Activated naive CD4-positive, alpha-beta T cell (primary cell): ENCODE data around the gene SPATA46.

ENCODE experiments used
- DNase-seq, 4 experiments: peaks; one replicate each; lab custom pipeline; 2025; lab: John Stamatoyannopoulos, UW

SPATA46 gene

DNA sequence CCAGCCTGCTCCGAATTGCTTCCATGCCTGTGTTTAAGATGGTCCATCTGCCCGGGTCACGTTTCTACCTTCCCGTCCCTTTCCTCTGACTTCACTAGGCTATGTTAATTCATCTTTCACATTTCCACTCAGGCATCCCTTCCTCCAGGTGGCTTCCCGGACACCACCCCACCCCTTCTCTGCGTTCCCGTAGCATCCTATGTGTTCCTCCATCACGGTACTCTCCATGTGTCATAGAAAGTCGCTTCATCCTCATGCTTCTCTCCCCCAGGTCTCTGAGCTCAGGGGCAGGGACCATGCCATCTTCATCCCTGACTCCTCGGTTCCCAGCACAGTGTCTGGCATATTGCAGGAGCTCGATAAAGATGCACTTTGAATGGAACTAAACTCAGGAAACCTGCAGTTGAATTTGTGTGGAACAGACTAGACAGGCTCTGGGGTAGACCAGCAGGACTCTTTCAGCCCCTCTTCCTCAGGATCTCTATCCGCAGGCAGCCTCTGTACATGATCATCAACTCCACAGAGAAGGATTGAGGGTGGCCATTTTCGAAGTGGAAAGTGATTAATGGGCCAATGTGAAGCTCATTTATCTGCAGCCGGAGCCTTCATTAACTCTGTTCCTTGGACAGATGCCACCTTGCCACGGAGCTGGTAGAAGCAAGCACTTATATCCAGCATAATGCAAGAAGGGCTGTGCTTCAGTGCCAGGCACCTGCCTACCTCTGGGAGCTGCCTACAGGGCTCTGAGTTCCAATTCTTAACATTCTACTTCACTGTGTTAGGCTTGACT is 13.9 kb upstream of the SPATA46 start:
- no peak for DNase-seq

DNA sequence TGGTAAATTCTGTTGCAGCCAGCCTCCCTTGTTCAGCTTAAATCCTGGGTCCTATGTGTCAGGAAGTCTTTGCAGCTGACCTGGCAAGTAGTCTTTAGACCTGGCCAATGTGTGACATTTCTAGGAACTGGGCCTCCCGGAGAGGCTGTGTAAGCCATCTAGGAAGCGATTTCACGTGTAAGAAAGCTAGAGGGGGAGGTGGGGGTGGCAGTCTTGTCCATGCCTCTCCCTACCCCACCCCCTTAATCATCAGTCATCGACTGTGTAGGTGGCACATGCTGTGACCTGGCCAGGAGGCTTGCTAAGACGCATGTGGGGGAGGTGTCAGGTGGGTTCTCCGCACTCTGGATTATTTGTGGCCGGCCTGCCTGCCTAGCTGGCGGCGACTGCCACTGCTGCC is 13.3 kb upstream of the SPATA46 start:
- DNase-seq: no peak

DNA sequence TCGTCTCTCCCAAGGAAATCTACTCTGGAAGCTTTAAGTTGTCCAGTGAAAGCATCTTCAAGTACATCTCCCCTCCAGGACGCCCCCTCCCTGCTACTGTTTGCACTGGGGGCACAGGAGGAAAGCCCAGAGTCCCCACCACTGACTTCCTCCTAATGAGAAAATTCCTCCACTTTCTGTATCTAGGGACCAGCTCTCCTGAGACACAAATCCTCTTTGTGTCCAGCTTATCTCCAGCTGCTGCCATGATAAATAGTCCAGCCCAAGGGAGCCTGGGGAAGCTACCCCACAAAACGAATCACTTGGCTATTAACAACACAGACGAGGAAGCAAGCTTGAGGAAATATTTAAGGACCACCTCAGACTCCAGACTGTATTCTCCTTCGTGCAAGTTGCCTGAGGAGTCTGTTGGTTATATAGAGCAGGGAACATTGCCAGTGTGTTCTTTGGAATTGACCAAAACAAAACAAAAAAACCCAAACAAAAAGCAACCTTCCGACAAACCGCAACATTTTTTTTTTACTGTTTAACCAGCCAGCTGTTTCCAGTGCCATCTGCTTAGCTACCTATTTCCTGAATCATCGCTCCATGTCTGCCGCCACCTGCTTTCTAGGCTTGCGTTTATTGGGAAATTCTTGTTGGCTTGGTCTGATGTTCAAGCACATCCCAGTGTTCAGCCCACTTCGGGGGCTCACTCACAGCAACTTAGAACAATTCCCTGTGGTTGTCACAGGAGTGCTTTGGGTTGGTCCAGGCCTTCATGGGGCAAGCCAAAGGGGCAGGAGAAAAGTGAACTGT is 12.6 kb upstream of the SPATA46 start:
- no peak for DNase-seq

DNA sequence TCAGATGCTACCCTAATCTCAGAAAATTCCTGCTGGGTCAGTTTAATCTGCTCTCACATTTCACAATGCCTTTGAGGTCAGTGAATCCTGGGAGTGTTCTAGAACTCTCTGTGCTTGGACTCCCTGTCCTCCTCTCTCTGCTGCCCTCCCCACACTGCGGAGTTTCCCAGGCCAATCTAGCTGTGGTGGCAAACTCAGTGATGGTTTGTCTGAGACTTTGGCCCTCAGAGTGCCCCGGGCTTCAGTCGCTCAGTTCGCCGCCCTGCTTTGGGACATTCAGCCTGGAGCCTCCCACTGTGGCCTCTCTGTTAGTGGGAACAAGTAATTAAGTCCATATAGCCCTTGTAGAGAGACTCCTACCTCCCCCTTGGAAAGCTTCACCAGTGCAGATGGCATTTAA is 12.0 kb upstream of the SPATA46 start:
- DNase-seq: no peak

DNA sequence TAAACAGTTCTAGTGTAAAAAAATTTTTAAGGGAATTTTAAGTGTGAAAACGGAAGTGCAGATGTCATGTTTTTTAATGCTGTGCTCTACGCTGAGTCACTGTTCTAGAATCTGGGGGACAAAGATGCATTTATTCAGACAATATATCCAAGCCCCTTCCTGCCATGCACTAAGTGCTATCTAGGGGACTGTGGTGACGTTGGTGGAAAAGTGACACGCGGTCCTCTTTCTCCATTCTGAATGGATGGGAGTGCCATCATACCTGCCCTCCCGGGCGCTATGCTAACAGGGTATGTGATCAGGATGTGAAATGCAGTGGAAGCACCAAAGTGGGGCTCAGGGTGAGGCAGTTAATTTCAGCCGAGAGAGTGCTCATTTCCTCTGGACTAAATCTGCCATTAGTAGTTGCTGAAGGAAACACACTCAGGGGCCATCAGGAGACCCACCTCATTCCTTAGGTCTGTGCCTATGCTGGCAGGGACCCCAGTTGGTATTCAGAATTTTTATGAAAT is 11.5 kb upstream of the SPATA46 start:
- no peak for DNase-seq

DNA sequence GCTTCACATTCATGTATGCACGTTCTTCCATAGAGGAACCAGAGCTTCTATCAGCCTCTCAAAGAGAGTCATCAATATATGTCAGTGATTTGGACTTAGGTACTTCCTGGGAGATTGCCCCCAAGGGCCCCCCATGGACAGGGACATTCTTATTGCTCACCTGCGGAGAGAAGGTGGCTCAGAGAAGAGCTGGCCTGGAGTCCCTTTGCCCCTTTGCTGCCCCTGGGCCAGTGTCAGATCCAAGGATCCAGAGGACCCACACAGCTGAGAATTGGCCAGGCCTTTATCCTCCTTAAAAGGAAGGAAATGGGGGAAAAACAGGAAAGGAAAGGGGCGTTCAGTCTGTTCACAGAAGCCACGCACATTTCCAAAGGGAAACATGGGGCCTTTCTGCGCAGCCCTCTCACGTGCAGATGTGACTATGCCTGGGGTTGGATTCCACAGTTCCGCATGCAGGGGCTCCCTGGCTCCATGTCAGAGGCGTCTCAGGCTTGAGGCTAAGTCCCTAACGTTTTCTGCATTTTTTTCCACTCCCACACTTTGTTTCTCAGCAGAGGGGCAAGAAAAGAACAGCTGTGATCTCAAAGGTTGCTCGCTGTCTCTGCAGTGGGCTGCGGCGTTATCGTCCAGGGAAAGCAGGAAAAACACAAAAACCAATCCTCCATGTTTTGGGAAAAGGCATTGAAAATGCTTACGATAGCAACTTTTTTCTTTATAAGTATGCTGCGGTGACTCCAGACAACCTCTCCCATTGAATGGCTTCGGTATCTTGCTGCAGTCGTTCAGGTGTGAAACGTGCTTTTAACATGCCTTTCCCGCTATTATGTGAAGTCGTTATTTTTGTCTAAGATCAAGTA is 10.8 kb upstream of the SPATA46 start:
- no peak for DNase-seq

DNA sequence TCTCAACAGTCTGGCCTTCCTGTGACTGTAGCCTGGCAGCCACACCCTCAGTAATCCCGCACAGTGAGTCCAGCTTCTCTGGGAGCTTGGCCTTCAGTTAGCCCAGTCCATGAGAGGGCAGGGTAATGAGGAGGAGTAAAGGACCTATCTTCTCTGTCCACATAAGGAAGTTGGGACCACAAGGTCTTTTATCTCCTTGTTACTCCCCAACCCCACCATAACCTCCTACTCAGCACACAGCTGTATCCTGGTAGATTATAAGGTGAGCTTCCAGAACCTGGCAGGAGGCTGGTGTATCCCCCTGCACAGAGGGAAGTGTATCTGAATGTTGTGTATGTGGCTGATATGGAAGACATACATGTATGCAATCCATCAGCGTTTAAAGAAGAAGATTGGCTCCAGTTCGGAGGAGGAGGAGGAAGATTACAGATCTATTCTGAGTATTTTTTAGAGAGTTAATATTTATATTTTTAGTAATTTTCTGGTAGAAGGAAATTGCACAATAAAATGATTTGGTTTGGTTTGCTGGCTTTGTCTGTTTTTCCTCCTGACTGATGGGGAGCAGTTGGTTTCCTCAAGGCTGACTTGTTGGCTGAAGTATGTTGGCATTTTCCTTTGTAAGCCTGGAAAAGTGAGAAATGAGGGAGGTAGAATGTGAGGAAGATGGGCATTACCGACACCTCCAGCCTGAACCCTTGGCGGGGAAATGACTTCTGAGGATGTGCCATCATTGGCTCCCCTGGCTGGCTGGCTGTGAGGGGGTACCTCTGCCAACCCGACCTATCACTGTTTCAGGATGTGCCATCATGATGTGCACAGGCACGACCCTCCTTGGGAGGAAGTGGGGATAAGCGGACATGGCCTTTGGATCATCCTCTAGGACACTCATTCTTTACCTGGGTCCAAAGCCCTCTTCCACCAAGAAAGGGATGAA is 9.9 kb upstream of the SPATA46 start:
- DNase-seq: no peak

DNA sequence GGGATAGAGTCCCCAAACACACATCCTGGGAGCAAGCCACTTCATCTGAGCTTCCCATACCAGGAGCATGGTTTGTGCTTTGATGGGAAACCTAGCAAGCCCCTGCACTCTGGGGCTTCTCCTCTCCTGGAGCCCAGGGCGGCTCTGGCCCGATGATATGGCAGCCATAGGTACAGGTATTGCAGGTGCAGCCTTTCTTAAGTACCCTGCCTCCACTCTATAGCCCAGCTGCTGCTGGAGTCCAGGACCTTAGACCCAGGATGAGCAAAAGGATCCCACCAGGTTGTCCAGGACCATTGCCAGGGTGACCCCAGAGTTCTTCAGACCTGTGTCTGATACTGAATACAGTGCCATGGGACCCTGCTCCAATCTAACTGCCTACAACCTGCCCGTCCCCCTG is 9.0 kb upstream of the SPATA46 start:
- DNase-seq: no peak

DNA sequence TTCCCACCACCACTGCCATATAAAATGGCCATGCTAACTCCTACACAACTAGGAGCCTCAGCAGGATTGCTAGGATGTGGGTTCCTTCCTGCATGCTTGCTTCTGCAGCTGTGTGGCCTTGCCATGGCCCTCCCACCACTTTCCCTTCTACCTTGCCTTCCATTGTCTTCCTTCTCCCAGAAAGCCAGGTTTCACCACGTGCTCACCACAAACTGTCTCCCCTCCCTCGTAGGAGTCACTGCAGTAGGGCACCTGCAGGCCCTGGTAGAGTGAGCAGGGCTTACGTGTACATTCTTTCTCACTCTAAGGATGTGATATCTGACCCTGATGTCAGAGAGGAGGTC is 8.6 kb upstream of the SPATA46 start:
- no peak for DNase-seq

DNA sequence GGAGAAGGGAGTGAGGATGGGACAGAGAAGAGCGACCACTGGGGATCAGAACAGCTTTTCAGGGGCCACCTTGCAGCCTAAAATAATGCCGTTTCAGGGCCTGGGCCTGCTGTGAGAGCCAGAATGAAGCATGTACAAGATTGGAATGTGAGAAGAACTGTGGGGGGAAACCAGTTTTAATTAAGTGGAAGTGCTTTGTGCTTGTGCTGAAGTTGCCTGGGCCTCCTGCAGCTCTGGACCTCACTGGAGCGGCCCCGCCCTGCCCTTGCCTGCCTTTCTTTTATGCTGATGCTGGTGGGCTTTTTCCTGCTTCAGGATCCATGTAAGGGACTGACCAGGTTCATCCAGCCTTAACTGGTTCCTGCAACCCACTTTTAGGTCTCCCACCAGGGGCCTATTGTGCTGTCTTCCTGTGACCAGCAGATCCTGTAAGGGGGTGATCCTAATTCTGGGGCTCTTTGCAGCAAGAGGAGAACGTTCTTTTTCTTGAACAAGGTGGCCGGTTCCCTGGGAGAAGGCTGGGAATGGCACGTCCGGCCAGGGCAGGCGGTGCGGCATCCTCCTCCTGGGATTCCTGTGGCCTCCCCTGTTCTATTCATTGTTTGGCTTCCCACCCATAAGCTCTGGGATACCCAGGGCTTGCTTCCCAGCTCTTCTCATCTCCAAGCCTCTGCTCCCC is 8.1 kb upstream of the SPATA46 start:
- no peak for DNase-seq

DNA sequence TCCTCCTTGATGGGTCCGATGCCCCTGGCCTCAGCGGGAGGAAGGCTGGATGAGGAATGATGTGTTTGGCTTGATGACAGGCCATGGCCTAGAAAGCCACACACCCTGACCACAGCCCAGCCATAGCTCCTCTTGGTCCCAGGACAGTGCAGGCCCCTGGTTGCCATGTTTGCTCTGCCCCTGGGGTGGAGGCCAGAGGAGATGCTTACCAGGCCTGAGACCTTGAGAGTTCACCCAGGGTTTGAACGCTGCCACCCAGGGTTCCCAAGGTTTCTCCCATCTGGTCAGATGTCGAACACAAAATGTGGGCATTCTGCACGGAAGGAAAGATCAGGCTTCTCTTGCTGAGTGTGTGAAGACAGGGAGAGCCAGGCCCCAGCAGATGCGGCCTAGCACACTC is 7.5 kb upstream of the SPATA46 start:
- no peak for DNase-seq

DNA sequence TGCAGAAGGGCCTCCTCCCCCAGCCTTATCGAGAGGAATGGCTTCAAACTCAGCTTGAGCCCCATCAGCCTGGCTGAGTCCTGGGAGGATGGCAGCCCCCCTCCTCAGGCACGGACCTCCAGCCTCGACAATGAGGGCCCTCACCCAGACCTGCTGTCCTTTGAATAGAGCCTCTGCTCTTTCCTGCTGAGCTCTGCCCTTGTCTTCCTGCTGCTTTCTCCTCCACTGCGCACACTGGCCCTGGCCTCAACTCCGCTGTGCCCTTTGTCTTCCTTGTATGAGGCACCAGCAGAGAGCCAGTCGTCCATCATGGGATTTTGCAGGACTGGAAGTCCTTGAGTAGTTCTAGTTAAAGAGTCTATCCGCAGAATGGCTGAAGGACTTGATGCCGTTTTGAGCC is 6.9 kb upstream of the SPATA46 start:
- DNase-seq: no peak

DNA sequence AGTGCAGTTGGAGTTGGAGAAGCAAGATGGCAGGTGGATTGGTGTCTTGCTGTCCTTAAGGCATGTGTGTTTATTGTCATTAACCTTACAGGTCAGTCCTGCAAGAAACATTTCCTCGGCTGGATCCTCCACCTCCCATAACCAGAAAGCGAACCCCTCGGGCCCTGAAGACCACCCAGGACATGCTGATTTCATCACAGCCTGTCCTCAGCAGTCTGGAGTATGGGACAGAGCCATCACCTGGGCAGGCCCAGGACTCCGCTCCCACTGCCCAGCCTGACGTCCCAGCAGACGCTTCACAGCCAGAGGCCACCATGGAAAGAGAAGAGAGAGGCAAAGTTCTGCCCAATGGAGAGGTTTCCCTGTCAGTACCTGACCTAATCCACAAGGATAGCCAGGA is 6.4 kb upstream of the SPATA46 start:
- no peak for DNase-seq

DNA sequence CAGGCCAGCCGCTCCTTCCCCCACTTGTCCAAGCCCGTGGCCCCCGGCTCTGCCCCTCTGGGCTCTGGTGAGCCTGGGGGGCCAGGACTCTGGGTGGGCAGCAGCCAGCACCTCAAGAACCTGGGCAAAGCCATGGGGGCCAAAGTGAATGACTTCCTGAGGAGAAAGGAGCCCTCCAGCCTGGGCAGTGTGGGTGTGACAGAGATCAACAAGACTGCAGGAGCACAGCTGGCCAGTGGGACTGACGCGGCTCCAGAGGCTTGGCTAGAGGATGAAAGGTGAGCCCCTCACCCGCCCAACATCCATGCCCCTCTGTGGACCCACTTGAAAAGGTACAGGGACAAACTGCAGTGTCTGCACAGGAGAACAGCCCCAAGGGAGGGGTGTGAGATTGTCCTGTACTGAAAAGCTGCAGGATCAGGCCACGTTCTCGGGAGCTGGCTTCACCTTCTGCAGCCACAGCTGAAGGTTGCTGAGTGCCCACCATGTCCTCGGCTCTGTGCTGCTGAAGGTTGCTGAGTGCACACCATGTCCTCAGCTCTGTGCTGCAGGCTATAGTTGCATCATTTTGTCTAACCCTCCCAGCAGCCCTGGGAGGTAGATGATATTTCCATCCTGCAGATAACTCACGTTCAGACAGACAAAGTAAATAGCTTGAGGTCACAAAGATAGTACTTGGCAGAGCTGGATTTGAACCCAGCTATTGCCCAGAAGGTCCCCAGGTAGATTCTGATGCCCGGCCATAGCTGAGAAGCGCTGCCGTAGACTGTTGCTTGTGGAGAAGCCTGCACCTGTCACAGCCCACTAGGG is 5.5 kb upstream of the SPATA46 start:
- DNase-seq: no peak

DNA sequence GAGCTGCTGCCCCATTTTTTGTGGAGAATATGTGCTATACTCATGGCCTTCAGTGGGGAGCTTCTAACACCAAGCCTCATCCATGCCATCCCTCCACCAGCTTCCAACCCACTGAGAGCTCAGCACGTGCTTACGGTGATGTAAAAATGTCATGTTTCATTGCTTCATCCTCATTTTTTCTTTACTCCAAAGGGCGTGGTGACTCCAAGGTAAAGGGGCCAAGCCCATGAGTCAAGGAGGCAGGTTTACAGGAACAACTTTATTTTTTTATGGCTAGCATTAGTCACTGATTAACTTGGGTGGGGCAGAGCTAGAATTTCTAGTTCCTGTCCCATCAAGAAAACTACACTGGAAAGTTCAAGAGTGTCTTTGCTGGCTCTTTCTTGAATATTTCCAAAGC is 4.7 kb upstream of the SPATA46 start, which contains the start of gene C1orf226:
Gene C1orf226, plus strand, starts transcription at position 346 of the 400 bp plus-strand sequence. CDS start 174 bp downstream, outside the sequence.
- no peak for DNase-seq

DNA sequence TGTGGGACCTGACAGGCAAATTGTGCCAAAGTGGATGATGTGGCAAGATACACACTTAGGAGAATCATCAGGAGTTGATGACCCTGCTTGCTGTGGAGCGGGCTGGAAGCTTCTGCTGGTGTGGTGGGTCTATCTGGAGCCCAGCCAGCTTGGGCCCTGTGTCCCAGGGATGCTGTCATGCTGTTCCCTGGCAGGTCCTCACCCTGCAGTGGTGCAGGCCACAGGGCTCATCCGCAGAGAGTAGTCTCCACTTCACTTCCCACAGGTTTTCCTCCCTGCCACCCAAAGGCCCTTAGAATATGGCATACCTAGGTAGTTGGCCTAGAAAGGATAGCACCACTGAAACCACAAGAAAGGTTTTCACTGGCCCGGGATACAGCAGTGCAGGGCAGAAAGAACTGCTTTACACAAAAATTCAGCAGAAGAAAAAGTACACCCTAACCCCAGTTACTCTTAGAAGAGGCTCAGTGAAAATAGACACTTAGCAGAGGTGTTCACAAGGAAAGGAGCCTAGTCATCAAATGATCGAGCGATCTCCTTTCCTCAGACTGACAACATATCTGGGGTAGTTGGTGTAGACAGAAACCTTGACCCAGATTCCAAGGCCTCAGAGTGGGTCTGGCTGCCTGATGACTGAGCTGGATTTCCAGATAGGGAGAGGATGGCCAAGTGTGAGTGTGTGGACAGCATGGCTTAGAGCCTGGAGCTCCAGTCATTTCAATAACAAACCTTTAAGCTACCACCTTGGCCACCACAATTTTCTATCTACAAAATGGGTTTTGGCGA is 3.6 kb upstream of the SPATA46 start:
- no peak for DNase-seq

DNA sequence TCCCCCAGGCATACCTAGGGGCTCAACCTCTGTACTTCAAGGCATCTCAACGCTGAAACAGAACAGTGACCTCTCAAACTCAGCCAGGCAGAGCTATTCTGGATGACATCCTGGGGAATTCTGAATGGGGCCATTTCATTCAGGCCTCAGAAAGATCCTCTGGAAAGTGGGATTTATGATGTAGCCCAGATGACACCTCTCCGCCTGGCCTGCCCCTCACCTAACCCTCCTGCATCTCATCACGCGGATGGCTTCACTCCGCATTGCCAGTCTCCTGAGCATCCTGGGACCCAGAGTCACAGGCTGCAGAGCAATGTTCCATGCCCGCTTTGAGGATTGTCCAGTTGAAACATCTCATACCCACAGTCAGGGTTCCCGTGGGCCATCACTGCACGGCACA is 1.2 kb downstream of the SPATA46 start:
- no peak for DNase-seq

DNA sequence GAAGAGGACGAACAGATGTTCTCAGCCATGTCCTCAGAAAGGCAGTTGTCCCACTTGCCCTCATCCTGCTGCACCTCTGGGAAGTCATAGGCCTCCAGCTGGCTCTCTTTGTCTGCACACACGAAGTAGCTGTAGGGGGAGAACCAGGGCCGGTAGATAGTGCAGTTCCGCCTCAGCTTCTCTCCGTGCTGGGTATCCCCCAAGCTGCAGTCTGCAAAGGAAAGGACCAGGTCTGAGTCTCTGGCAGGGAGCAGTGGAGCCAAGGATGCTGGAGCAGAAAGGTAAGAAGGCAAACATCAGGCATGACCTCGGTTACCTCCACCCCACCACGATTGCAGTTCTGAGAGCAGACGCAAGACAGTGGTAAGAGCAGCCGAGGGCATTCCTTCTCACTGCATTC is 2.2 kb downstream of the SPATA46 start:
- DNase-seq: no peak
